ENCODE data around the gene APLP1. TPM values are rescaled to one million over a fixed set of nuclear protein-coding genes. Genes with fewer than 3 reads are reported as not detected.

The APLP1 gene
- total and polyA plus RNA-seq, 2 experiments from 2014 or later, result 30.2 to 36.0 TPM

DNA sequence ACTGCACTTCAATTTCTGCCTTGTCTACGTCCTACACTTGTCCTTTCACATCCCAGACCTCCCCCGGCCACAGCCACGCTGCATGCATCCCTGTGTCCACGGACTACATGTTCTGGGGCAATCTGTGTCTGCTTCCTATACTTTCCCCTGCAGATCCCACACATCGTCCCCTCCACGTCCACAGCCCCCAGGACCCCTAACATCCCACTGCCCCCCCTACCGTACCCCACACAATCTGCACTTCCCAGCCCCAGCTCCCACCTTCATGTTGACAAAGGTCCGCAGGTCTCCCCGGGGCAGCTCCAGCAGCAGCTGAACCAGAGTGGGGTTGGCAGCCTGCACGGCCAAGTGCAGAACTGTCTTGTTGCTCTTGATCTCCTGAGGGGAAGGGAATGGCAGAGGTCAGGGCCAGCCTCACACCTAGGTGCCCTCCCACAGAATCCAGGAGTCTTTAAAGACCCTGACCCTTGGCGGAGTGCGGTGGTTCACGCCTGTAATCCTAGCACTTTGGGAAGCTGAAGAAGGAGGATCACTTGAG, 21.8 kb downstream of the APLP1 start:
- peaks cover 16% of the 10 kb centered on the region; the same call in 1 of the 2 replicates for H3K36me3 ChIP-seq (ENCODE audit: insufficient read depth)
- Mint-ChIP-seq H3K4me1 (no peaks in the 10 kb centered on the region), H3K4me3 (no peak overlapping the region), H3K9me3 (no peaks in the 10 kb centered on the region), H3K27me3 (ENCODE audit: insufficient read depth, low read depth, poor library complexity) (peaks cover 13% of the 10 kb centered on the region), H3K36me3 (ENCODE audit: low read depth) (peaks cover 64% of the 10 kb centered on the region), H3K27ac (no peak overlapping the region)
- no peak overlapping the region for H3K4me2 ChIP-seq
- no peaks in the 10 kb centered on the region for H3K79me2 ChIP-seq (replicated peaks; ENCODE audit: insufficient read depth)
- H3K27ac ChIP-seq (ENCODE audit: low read depth), result no peak overlapping the region
- no peaks in the 10 kb centered on the region for H3K27me3 ChIP-seq (ENCODE audit: insufficient read depth)
- 0 out of 2 replicates have a peak, but pooled peaks cover 3% of the 10 kb centered on the region for H3F3A ChIP-seq (replicated peaks; ENCODE audit: low read depth)
- DNase-seq (ENCODE audit: low spot score), result no peak
- no peak overlapping the region for H2AFZ ChIP-seq
- TF ChIP-seq JUNB (IDR thresholded peaks at IDR 0.05; ENCODE audit: unreplicated experiment) (no peak), EZH2phosphoT487 (IDR thresholded peaks at IDR 0.05; ENCODE audit: unreplicated experiment) (no peak), CREB1 (CRISPR knock-in tag; IDR thresholded peaks at IDR 0.05; ENCODE audit: low read depth) (no peak), ZNF114 (CRISPR knock-in tag; IDR thresholded peaks at IDR 0.05) (no peak), POLR2AphosphoS5 (IDR thresholded peaks at IDR 0.05; ENCODE audit: low read depth) (no peak), ZNF331 (CRISPR knock-in tag; IDR thresholded peaks at IDR 0.05; ENCODE audit: low read depth) (no peak), NANOG (IDR thresholded peaks at IDR 0.05; ENCODE audit: borderline replicate concordance) (no peak), EZH2 (IDR thresholded peaks at IDR 0.05; ENCODE audit: low read depth, unreplicated experiment) (no peak), STAT1 (IDR thresholded peaks at IDR 0.05; ENCODE audit: unreplicated experiment) (no peak)
- TF ChIP-seq, protein P1, sequence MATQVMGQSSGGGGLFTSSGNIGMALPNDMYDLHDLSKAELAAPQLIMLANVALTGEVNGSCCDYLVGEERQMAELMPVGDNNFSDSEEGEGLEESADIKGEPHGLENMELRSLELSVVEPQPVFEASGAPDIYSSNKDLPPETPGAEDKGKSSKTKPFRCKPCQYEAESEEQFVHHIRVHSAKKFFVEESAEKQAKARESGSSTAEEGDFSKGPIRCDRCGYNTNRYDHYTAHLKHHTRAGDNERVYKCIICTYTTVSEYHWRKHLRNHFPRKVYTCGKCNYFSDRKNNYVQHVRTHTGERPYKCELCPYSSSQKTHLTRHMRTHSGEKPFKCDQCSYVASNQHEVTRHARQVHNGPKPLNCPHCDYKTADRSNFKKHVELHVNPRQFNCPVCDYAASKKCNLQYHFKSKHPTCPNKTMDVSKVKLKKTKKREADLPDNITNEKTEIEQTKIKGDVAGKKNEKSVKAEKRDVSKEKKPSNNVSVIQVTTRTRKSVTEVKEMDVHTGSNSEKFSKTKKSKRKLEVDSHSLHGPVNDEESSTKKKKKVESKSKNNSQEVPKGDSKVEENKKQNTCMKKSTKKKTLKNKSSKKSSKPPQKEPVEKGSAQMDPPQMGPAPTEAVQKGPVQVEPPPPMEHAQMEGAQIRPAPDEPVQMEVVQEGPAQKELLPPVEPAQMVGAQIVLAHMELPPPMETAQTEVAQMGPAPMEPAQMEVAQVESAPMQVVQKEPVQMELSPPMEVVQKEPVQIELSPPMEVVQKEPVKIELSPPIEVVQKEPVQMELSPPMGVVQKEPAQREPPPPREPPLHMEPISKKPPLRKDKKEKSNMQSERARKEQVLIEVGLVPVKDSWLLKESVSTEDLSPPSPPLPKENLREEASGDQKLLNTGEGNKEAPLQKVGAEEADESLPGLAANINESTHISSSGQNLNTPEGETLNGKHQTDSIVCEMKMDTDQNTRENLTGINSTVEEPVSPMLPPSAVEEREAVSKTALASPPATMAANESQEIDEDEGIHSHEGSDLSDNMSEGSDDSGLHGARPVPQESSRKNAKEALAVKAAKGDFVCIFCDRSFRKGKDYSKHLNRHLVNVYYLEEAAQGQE (IDR thresholded peaks at IDR 0.05; ENCODE audit: unreplicated experiment), result no peak
- TF ChIP-seq, protein P2, sequence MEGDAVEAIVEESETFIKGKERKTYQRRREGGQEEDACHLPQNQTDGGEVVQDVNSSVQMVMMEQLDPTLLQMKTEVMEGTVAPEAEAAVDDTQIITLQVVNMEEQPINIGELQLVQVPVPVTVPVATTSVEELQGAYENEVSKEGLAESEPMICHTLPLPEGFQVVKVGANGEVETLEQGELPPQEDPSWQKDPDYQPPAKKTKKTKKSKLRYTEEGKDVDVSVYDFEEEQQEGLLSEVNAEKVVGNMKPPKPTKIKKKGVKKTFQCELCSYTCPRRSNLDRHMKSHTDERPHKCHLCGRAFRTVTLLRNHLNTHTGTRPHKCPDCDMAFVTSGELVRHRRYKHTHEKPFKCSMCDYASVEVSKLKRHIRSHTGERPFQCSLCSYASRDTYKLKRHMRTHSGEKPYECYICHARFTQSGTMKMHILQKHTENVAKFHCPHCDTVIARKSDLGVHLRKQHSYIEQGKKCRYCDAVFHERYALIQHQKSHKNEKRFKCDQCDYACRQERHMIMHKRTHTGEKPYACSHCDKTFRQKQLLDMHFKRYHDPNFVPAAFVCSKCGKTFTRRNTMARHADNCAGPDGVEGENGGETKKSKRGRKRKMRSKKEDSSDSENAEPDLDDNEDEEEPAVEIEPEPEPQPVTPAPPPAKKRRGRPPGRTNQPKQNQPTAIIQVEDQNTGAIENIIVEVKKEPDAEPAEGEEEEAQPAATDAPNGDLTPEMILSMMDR (conservative IDR thresholded peaks at IDR 0.05; ENCODE audit: low read depth in 2 of 2), result no peak
- TF ChIP-seq, protein P3, sequence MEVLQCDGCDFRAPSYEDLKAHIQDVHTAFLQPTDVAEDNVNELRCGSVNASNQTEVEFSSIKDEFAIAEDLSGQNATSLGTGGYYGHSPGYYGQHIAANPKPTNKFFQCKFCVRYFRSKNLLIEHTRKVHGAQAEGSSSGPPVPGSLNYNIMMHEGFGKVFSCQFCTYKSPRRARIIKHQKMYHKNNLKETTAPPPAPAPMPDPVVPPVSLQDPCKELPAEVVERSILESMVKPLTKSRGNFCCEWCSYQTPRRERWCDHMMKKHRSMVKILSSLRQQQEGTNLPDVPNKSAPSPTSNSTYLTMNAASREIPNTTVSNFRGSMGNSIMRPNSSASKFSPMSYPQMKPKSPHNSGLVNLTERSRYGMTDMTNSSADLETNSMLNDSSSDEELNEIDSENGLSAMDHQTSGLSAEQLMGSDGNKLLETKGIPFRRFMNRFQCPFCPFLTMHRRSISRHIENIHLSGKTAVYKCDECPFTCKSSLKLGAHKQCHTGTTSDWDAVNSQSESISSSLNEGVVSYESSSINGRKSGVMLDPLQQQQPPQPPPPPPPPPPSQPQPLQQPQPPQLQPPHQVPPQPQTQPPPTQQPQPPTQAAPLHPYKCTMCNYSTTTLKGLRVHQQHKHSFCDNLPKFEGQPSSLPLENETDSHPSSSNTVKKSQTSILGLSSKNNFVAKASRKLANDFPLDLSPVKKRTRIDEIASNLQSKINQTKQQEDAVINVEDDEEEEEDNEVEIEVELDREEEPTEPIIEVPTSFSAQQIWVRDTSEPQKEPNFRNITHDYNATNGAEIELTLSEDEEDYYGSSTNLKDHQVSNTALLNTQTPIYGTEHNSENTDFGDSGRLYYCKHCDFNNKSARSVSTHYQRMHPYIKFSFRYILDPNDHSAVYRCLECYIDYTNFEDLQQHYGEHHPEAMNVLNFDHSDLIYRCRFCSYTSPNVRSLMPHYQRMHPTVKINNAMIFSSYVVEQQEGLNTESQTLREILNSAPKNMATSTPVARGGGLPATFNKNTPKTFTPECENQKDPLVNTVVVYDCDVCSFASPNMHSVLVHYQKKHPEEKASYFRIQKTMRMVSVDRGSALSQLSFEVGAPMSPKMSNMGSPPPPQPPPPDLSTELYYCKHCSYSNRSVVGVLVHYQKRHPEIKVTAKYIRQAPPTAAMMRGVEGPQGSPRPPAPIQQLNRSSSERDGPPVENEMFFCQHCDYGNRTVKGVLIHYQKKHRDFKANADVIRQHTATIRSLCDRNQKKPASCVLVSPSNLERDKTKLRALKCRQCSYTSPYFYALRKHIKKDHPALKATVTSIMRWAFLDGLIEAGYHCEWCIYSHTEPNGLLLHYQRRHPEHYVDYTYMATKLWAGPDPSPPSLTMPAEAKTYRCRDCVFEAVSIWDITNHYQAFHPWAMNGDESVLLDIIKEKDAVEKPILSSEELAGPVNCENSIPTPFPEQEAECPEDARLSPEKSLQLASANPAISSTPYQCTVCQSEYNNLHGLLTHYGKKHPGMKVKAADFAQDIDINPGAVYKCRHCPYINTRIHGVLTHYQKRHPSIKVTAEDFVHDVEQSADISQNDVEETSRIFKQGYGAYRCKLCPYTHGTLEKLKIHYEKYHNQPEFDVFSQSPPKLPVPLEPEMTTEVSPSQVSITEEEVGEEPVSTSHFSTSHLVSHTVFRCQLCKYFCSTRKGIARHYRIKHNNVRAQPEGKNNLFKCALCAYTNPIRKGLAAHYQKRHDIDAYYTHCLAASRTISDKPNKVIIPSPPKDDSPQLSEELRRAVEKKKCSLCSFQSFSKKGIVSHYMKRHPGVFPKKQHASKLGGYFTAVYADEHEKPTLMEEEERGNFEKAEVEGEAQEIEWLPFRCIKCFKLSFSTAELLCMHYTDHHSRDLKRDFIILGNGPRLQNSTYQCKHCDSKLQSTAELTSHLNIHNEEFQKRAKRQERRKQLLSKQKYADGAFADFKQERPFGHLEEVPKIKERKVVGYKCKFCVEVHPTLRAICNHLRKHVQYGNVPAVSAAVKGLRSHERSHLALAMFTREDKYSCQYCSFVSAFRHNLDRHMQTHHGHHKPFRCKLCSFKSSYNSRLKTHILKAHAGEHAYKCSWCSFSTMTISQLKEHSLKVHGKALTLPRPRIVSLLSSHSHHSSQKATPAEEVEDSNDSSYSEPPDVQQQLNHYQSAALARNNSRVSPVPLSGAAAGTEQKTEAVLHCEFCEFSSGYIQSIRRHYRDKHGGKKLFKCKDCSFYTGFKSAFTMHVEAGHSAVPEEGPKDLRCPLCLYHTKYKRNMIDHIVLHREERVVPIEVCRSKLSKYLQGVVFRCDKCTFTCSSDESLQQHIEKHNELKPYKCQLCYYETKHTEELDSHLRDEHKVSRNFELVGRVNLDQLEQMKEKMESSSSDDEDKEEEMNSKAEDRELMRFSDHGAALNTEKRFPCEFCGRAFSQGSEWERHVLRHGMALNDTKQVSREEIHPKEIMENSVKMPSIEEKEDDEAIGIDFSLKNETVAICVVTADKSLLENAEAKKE (CRISPR knock-in tag; IDR thresholded peaks at IDR 0.05), result no peak
- TF ChIP-seq, protein P4, sequence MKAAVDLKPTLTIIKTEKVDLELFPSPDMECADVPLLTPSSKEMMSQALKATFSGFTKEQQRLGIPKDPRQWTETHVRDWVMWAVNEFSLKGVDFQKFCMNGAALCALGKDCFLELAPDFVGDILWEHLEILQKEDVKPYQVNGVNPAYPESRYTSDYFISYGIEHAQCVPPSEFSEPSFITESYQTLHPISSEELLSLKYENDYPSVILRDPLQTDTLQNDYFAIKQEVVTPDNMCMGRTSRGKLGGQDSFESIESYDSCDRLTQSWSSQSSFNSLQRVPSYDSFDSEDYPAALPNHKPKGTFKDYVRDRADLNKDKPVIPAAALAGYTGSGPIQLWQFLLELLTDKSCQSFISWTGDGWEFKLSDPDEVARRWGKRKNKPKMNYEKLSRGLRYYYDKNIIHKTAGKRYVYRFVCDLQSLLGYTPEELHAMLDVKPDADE (IDR thresholded peaks at IDR 0.05), result no peak
- H4K20me1 ChIP-seq (replicated peaks; ENCODE audit: insufficient read depth), result peaks cover 12% of the 10 kb centered on the region
- no peaks in the 10 kb centered on the region for H3K4me1 ChIP-seq (ENCODE audit: insufficient read depth)
- H3K9me2 ChIP-seq (ENCODE audit: insufficient read depth), result no peaks in the 10 kb centered on the region
- H3K4me3 ChIP-seq, result no peak overlapping the region
- no peak for ATAC-seq

All from GM23338 (cell line).